Central memory CD4-positive, alpha-beta T cell (primary cell): ENCODE results near the gene CHEK2.
"Not testable (repeated sequence)": the region's sequence is repeated elsewhere in the genome, so short reads cannot be mapped to it uniquely, and the experiment has no call there.

Experiments
- DNase-seq: peaks from one replicate; pipeline ENCODE4 v3.0.0; 2022

CHEK2 gene

GRCh38 chr22:28741200-28741784 lies 328 bp downstream of the CHEK2 start:
- DNase-seq = no peak

GRCh38 chr22:28738876-28739275 lies 2.7 kb downstream of the CHEK2 start:
- DNase-seq = not testable (repeated sequence)

- no peak for DNase-seq
Measured at GRCh38 chr22:28737701-28738100, 3.9 kb downstream of the CHEK2 start.

- no peak for DNase-seq
Measured at GRCh38 chr22:28736301-28737155, 5.1 kb downstream of the CHEK2 start.

GRCh38 chr22:28734393-28734792 lies 7.2 kb downstream of the CHEK2 start:
- no peak for DNase-seq

GRCh38 chr22:28730179-28730578 lies 11.4 kb downstream of the CHEK2 start:
- DNase-seq = no peak

- no peak for DNase-seq
Measured at GRCh38 chr22:28728621-28729313, 12.9 kb downstream of the CHEK2 start.

GRCh38 chr22:28728002-28728401 lies 13.6 kb downstream of the CHEK2 start:
- DNase-seq = no peak

GRCh38 chr22:28718044-28718443 lies 23.6 kb downstream of the CHEK2 start:
- DNase-seq = no peak

- DNase-seq = no peak
Measured at GRCh38 chr22:28716686-28717085, 24.9 kb downstream of the CHEK2 start.

- no peak for DNase-seq
Measured at GRCh38 chr22:28715611-28716010, 26.0 kb downstream of the CHEK2 start.

- DNase-seq = no peak
Measured at GRCh38 chr22:28714043-28714628, 27.5 kb downstream of the CHEK2 start.

GRCh38 chr22:28711820-28712777 lies 29.5 kb downstream of the CHEK2 start:
- no peak for DNase-seq

- no peak for DNase-seq
Measured at GRCh38 chr22:28711341-28711740, 30.3 kb downstream of the CHEK2 start.

- DNase-seq = no peak
Measured at GRCh38 chr22:28710576-28711191, 30.9 kb downstream of the CHEK2 start.

- DNase-seq = no peak
Measured at GRCh38 chr22:28710107-28710506, 31.5 kb downstream of the CHEK2 start.

GRCh38 chr22:28706845-28707244 lies 34.8 kb downstream of the CHEK2 start:
- no peak for DNase-seq

- DNase-seq = no peak
Measured at GRCh38 chr22:28703436-28703835, 38.2 kb downstream of the CHEK2 start.

- DNase-seq = no peak
Measured at GRCh38 chr22:28702891-28703290, 38.7 kb downstream of the CHEK2 start.

GRCh38 chr22:28693041-28693760 lies 48.4 kb downstream of the CHEK2 start:
- DNase-seq = not testable (repeated sequence)

- not testable (repeated sequence) for DNase-seq
Measured at GRCh38 chr22:28689796-28690195, 51.8 kb downstream of the CHEK2 start.
